Coronary artery (tissue), 2 donors: ENCODE data around the gene ZNF701.

ENCODE experiments used
- DNase-seq: peaks from one replicate; pipeline ENCODE4 v3.0.0-alpha.2; 2017; ENCODE audit warnings: low spot score
- H3K27ac ChIP-seq, 2 donors: fragments of 200-600 bp; sonication (generic); one replicate each; pipeline ENCODE4 v1.5.1; 2016 to 2019
- H3K4me3 ChIP-seq: fragments of 200-600 bp; sonication (generic); 2 replicates; pipeline ENCODE4 v1.5.1; 2016; ENCODE audit warnings: mild to moderate bottlenecking, moderate library complexity
- TF ChIP-seq, protein P1 (sequence below): fragments of 200-600 bp; sonication (generic); IDR thresholded peaks from one replicate; pipeline ENCODE4 v1.5.1; 2019; ENCODE audit warnings: antibody characterized with exemption

The ZNF701 gene

DNA sequence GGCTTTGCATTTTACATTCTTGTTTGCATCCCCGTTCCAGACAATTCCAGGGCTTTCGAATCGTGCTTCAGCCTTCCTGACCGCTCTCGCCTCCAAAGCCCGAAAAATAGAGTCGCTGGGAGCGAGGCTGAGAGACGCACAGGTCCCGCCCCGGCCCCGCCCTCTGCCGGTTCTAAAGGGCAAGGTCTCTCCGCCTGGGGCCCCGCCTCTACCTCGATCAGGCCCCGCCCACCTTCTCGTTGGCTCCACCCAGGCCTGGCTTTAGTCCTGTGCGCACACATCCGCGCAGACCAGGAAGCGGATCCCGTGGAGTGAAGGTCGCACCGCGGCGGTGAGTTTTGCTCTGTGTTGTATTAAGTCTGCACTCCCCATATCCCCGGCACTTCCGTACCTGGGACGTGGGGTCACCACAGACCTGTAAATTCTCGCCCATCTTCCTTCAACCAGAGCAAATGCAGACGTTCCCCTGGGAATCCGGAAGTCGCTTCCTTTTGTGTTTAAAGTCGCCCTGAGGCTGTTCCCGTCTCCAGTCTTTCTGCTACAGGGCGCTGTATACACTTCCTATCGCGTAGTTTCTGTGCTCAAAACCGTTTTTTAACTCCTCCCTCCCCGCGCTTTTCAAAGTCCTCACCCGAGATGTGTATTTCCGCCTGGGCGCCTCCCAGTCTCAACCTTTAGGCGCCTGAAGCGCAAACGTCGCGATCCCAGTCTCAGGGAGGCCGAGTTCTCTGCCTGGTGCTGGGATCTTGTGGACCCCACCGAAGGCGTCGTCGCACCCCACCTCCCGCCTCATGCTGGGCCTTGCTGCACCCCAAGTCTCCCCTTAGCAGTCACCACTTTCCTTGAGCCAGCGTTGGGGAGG, at the start of gene ZNF701:
TSS of gene ZNF701 (plus strand) at position 288 of the 862 bp plus-strand sequence. CDS start 3,861 bp downstream, outside the sequence.
- H3K4me3 ChIP-seq = peak within 1 kb of the TSS; percentile 78
- peak within 1 kb of the TSS; percentile 81 to 82 for H3K27ac ChIP-seq
- TF ChIP-seq, protein P1, sequence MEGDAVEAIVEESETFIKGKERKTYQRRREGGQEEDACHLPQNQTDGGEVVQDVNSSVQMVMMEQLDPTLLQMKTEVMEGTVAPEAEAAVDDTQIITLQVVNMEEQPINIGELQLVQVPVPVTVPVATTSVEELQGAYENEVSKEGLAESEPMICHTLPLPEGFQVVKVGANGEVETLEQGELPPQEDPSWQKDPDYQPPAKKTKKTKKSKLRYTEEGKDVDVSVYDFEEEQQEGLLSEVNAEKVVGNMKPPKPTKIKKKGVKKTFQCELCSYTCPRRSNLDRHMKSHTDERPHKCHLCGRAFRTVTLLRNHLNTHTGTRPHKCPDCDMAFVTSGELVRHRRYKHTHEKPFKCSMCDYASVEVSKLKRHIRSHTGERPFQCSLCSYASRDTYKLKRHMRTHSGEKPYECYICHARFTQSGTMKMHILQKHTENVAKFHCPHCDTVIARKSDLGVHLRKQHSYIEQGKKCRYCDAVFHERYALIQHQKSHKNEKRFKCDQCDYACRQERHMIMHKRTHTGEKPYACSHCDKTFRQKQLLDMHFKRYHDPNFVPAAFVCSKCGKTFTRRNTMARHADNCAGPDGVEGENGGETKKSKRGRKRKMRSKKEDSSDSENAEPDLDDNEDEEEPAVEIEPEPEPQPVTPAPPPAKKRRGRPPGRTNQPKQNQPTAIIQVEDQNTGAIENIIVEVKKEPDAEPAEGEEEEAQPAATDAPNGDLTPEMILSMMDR = no peak
- DNase-seq = peak; percentile 96

DNA sequence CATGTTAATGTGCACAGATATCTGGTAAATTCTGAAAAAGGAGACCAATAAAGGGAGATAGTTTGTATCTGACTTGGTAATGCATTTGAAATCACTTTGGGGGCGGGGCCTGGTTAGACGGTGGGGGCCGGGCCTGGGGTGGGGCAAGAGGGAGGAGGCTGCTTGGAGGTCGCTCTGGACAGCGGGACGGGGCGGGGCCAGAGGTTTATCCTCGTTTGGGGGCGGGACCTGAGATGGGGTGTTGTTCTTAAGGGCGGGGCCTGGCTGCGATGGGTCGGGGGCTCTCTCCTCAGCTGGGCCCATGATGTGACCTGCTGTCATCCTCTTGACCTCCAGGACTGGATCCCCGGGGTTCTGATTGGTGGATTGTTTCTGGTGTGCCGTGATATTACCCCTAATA, 47.5 kb upstream of the ZNF701 start:
- TF ChIP-seq, protein P1 = no peak
- DNase-seq = no peak
- no peak overlapping the region for H3K27ac ChIP-seq
- no peak overlapping the region for H3K4me3 ChIP-seq

DNA sequence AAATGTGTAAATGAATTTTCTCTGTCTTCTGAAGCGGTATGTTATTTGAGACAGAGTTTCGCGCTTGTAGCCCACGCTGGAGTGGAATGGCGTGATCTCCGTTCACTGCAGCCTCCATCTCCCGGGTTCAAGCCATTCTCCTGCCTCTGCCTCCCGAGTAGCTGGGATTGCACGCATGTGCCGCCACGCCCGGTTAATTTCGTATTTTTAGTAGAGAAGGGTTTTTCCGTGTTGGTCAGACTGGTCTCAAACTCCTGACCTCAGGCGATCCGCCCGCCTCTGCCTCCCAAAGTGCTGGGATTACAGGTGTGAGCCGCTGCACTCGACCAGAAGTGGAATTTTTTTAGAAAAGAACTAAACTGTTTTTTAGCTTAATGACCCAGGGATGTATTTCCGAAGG, 46.0 kb upstream of the ZNF701 start:
- no peak for DNase-seq
- no peak overlapping the region for H3K4me3 ChIP-seq
- no peak overlapping the region for H3K27ac ChIP-seq
- TF ChIP-seq, protein P1 = no peak

DNA sequence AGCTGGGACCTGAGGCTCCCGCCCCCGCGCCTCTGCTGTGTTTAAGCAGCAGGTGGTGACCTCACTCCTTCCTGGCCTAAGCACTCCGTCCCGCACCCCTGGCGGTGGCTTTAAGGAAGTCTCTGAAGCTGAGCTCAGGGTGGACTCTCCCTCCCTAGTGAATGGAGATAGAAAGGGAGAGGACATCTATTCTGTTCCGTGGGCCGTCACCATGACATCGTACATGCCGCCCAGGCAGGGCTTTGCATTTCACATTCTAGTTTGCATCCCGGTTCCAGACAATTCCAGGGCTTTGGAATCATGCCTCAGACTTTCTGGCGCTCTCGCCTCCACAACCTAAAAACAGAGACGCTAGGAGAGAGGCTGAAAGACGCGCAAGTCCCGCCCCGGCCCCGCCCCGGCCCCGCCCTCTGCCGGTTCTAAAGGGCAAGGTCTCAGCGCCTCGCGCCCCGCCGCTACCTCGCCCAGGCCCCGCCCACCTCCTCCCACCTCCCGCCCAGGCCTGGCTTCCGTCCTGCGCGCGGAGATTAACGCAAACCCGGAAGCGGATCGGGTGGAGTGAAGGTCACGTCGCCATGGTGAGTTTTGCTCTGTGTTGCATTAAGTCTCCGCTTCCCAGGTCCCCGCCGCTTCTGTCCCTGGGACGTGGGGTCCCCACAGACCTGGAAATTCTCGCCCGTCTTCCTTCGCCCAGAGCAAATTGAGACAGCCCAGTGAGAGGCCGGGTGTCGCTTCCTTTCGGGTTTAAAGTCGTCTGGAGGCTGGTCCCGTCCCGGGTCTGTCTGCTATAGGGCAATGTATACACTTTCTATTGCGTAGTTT, 42.7 kb upstream of the ZNF701 start, which contains the start of gene ZNF808:
TSS of gene ZNF808 (plus strand) at position 535 of the 822 bp plus-strand sequence. CDS start 15,617 bp downstream, outside the sequence.
- peak within 1 kb of the TSS; percentile 82 to 93 for H3K27ac ChIP-seq
- peak; percentile 97 for DNase-seq
- TF ChIP-seq, protein P1 = peak; percentile 59
- H3K4me3 ChIP-seq = peak within 1 kb of the TSS; percentile 93

DNA sequence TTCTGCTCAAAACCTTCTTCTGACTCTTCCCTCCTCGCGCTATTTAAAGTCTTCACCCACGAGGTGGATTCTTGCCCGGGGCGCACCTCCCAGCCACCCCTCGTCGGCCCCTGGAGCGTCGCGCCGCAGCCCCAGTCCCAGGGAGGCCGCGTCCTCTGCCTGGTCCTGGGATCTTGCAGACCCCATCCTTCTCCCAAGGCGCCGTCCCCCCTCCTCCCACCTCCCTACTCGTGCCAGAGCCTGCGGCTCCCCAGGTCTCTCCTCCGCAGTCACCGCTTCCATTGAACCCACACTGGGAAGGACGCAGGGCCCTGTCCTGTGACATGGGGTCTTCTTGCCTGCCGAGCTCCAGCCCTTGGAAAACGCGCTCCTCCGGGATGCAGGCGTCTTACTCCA, 42.1 kb upstream of the ZNF701 start:
- H3K27ac ChIP-seq = peak overlapping the region; percentile 82 to 93
- no peak for DNase-seq
- H3K4me3 ChIP-seq = peak overlapping the region; percentile 93
- TF ChIP-seq, protein P1 = no peak

DNA sequence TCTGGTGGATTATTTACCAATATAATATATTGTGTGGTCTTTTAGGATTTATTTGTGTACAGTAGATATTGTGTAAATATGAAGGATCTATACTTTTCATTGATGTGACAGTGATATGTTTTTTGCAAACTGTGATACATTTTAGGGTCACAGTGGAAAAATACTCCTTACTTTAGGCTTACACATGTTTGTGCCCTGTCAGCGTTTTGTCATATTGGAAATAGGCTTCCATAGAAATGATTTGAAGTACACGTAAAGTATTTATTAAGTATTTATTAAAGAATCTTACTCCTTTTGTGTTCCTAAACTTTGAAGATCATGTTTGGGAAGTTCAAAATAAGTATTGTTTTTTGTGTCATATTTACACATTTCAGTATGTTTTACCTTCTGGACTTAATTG, 37.6 kb upstream of the ZNF701 start:
- no peak for DNase-seq
- Histone ChIP-seq H3K27ac (no peak overlapping the region), H3K4me3 (no peak overlapping the region)
- TF ChIP-seq, protein P1 = no peak
